Prostate gland (tissue), 2 donors: Measurements from ENCODE around the gene CSPG4. TPM values are rescaled to one million over a fixed set of nuclear protein-coding genes. Genes with fewer than 3 reads are reported as not detected.

ENCODE experiments used
- DNase-seq: peaks from one replicate; pipeline ENCODE4 v3.0.0-alpha.2; 2019; ENCODE audit warnings: low spot score
- H3K27ac ChIP-seq, 2 donors: fragments of 200-600 bp; sonication (generic); 2 replicates each; pipeline ENCODE4 v1.5.1; 2017 to 2019
- H3K27me3 ChIP-seq: fragments of 200-600 bp; sonication (generic); replicated peaks from 2 replicates; pipeline ENCODE4 v1.5.1; 2019; ENCODE audit not compliant: insufficient read depth
- H3K36me3 ChIP-seq, 2 donors: fragments of 200-600 bp; sonication (generic); 1 replicate in 1 of 2; 2 replicates in 1 of 2; pipeline versions ENCODE4 v1.5.1 to v1.8.1; 2017 to 2019
- H3K4me1 ChIP-seq: fragments of 200-600 bp; sonication (generic); replicated peaks from 2 replicates; pipeline ENCODE4 v1.5.1; 2019
- H3K4me3 ChIP-seq, 2 donors: fragments of 200-600 bp; sonication (generic); 2 replicates each; pipeline ENCODE4 v1.5.1; 2017 to 2019
- H3K9me3 ChIP-seq: fragments of 200-600 bp; sonication (generic); 2 replicates; pipeline ENCODE4 v1.5.1; 2017
- POLR2A ChIP-seq: fragments of 450-650 bp; IDR thresholded peaks from one replicate; pipeline ENCODE4 v1.6.1; 2016; ENCODE audit warnings: antibody characterized with exemption, mild to moderate bottlenecking
- POLR2AphosphoS5 ChIP-seq: sonication (generic); formaldehyde crosslinking; IDR thresholded peaks from one replicate; pipeline ENCODE4 v1.6.1; 2017; ENCODE audit warnings: antibody characterized with exemption
- WGBS: methylation state at CpG from one replicate; pipeline ENCODE4 v1.1.5; 2018; 5-methylcytosine and 5-hydroxymethylcytosine counted together
- intact Hi-C: fragments of 100-400 bp; cut with DNase I; formaldehyde crosslinking; loops from one replicate; pipeline ENCODE4 v1.14.2; 2022
- total RNA-seq, 2 donors: library from RNA; depleted of rRNA; stranded (reverse); fragments of >200 nt; gene quantifications; one replicate each; pipeline ENCODE4 v1.1.0, GENCODE V29; 2016
- TF ChIP-seq, protein P1 (sequence below), 4 experiments: fragments of 200-600 bp in 2 of 4; fragments of 450-650 bp in 2 of 4; sonication (generic) in 2 of 4; IDR thresholded peaks; 1 replicate in 3 of 4; 2 replicates in 1 of 4; pipeline ENCODE4 v1.5.1; 2016 to 2019; ENCODE audit warnings: antibody characterized with exemption in 4 of 4, mild to moderate bottlenecking in 2 of 4, moderate library complexity in 2 of 4

Gene CSPG4
- total RNA-seq, 2 donors from 2014 or later, result 14.3 to 29.4 TPM

DNA sequence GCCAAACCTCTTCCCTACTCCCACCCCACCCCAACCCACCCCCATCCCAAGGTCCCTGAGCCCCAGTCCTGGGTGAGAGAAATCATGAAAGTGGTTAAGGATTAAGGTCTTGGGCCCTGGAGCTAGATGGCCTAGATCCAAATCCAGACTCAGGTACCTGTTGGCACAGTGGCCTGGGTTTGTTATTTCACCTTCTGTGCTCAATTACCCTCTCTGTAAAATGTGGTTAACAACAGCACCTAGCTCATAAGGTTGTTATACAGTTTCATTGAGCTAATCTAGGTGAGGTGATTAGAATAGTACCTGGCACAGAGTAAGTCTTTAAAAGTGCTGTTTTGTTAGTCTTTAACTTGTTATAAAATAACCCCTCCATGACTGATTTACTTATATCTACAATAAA is 80.7 kb downstream of the CSPG4 start:
- H3K27ac ChIP-seq, result no peak overlapping the region
- intact Hi-C loops, result no loop called here
- TF ChIP-seq POLR2A, result no peak
- no peak for TF ChIP-seq POLR2AphosphoS5
- TF ChIP-seq, protein P1, sequence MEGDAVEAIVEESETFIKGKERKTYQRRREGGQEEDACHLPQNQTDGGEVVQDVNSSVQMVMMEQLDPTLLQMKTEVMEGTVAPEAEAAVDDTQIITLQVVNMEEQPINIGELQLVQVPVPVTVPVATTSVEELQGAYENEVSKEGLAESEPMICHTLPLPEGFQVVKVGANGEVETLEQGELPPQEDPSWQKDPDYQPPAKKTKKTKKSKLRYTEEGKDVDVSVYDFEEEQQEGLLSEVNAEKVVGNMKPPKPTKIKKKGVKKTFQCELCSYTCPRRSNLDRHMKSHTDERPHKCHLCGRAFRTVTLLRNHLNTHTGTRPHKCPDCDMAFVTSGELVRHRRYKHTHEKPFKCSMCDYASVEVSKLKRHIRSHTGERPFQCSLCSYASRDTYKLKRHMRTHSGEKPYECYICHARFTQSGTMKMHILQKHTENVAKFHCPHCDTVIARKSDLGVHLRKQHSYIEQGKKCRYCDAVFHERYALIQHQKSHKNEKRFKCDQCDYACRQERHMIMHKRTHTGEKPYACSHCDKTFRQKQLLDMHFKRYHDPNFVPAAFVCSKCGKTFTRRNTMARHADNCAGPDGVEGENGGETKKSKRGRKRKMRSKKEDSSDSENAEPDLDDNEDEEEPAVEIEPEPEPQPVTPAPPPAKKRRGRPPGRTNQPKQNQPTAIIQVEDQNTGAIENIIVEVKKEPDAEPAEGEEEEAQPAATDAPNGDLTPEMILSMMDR (IDR thresholded peaks at IDR 0.05), result no peak
- H3K4me3 ChIP-seq, result no peak overlapping the region
- H3K36me3 ChIP-seq, result no peaks in the 10 kb centered on the region
- H3K9me3 ChIP-seq, result no peaks in the 10 kb centered on the region
- no peaks in the 10 kb centered on the region for H3K4me1 ChIP-seq
- no peak for DNase-seq
- H3K27me3 ChIP-seq, result no peaks in the 10 kb centered on the region

DNA sequence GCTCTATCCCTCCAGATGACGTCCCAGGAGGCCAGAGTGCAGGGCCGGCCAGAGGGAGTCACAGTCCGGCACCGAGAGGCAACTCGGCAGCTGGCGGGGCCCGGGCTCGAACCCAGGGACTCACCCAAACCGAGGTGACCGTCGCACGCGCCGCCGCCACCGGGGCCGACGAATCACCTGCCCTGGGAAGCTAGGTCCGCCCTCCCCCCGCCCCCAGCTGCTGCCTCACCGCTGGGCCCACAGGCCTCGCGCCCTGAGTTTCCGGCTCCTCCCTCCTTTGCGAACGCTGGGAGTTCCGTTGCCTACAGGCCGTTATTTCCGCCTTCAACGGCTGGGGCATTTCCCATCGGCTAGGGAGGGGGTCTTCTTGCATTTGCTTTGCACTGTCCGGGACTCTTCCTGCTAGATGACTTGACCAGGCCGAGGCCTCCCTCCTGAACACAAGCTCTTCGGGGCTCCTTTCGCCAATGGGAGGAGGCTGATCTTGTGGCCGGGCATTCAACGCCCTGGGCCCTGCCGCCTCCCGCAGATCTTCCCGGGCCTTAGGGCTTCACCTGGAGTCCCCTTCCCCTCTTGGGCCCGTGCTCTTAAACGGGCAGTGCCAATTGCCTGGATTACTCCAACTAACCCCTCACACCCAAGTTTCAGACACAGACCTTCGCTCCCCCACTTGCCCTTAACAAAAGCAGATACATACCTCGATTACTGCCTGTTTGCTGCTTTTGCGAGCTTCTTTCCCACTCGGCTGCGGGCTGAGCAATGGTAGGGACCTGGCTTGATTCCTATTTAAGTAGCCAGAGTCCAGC is 86.9 kb downstream of the CSPG4 start, which contains the start of gene SNUPN:
TSS of gene SNUPN (minus strand) at position 184 of the 806 bp plus-strand sequence. CDS start 4,674 bp downstream, outside the sequence.
- no peaks in the 10 kb centered on the region for H3K36me3 ChIP-seq
- intact Hi-C loops, result loop anchor here (2.0 kb wide), 1 partner anchor 175 kb away; the partner anchor contains the start of gene SIN3A
- H3K27ac ChIP-seq, result peak within 1 kb of the TSS; percentile 90 to 91
- peaks cover 3% of the 10 kb centered on the region for H3K4me1 ChIP-seq
- peak within 1 kb of the TSS; percentile 66 to 74 for H3K4me3 ChIP-seq
- H3K9me3 ChIP-seq, result no peaks in the 10 kb centered on the region
- H3K27me3 ChIP-seq, result no peaks in the 10 kb centered on the region
- TF ChIP-seq, protein P1 (IDR thresholded peaks at IDR 0.05), result peak in 2 of 4 experiments; percentile 16 to 32
- TF ChIP-seq POLR2AphosphoS5, result peak; percentile 91
- TF ChIP-seq POLR2A, result peak; percentile 16
- peak; percentile 91 for DNase-seq
- WGBS, result under 1% methylated on average over 45 of the region's 47 CpGs

Other genes with a start within 250 kb of the CSPG4 start
- 10 to 100 TPM; 19.3 to 22.3 TPM for gene PTPN9, start 133.5 kb downstream of the CSPG4 start, total RNA-seq
- 10 to 100 TPM; 17.7 to 21.6 TPM for gene SNUPN, start 87.1 kb downstream of the CSPG4 start, total RNA-seq
- 100 to 1,000 TPM; 125 to 277 TPM for gene IMP3, start 72.6 kb downstream of the CSPG4 start, total RNA-seq
- gene SNX33, start 64.9 kb downstream of the CSPG4 start, total RNA-seq, result 10 to 100 TPM; 23.6 to 25.6 TPM
- gene UBE2Q2, start 130.6 kb upstream of the CSPG4 start, total RNA-seq, result 10 to 100 TPM; 33.1 to 67.5 TPM
- gene FBXO22, start 191.0 kb upstream of the CSPG4 start, total RNA-seq, result 10 to 100 TPM; 10.8 to 34.7 TPM